Activated CD4-positive, CD25-positive, alpha-beta regulatory T cell treated with anti-CD3 and anti-CD28 coated beads, Interleukin-2, amount 50 U/mL, for 72 hours (primary cell): ENCODE measurements around the gene WFDC1.

Experiments
- DNase-seq: peaks from one replicate; pipeline ENCODE4 v3.0.0; 2021

The WFDC1 gene

GRCh38 chr16:84274515-84274914, 20.2 kb upstream of the WFDC1 start:
- no peak for DNase-seq

DNA sequence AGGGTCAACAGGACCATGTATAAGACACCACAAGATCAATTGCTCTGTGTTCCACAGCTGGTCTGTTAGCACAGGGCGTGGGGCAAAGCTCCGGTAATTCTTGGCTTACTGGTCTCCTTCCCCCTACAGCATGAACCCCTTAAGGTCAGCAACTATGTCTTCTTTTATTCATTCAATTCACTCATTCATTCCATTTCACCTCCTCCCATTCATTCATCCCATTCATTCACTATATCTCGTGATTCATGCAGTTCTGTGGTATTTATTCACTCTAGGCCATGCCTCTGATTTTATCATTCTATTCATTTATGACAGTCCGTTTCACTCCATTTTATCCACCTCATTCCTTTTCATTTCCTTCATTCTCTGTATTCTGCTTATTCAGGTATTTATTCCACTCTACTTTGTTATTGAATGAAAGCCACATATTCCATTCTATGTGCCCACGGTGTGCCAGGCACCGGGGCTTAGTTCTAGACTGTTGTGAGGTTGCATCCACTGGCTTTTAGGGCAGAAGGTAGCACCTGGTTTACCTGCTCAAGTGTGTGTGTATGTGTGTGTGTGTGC, 19.0 kb upstream of the WFDC1 start:
- DNase-seq: no peak

DNA sequence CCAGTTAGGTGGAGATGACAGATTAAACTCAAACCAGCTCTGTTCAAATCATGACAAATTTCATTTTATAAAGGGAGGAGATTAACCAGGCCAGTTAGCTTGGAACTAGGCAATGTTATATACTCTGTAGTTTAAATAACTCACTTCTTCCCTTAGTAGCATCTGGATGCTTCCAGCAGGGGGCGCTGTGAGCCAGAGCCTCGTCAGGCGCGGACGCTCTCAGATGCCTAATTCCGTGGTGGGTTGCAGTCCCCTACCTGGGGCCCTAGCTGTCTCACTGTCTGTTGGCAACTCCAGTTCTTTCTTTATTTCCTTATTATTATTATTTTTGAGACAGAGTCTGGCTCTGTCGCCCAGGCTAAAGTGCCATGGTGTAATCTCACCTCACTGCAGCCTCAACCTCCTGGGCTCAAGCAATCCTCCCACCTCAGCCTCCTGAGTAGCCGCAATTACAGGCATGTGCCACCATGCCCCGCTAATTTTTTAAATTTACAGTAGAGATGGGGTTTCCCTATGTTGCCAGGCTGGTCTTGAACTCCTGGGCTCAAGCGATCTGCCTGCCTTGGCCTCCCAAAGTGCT, 17.3 kb upstream of the WFDC1 start:
- DNase-seq: peak; percentile 75

DNA sequence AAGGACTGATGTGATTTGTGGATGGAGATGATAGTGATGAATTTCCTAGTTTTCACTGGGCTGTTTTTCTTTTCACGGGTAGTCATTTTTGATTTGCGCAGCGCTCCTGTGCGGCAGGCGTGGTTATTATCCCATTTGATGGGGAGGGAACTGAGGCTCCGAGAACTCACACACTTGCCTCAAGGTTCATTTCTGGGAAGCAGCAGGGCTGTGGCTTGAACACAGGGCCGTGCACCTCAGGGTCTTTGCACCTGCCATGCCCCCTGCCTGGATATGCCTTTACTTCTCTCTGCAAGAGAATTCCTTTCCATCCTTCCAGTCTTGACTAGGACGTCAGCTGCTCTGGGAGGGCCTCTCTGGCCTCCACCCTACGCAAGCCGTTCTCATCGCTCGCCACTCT, 16.3 kb upstream of the WFDC1 start:
- DNase-seq: no peak

DNA sequence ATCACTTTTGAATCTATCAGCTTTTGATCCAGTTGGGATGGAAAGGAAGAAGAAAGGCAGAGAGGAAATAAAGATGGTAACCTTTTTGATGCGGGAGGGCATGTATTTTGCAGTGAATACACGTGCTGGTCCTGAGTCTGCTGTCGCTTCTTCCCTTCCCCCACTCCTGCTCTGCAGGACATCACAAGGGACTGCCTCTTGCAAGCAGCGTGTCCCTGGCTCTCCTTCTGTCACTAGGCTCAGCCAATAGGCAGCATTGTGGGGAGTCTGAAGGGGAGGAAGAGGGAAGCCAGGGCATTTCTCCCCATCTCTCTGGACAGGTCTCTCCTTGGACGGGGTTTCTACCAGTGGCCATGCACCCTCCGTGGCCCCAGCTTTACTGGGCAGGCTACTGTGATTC, 15.7 kb upstream of the WFDC1 start:
- no peak for DNase-seq

DNA sequence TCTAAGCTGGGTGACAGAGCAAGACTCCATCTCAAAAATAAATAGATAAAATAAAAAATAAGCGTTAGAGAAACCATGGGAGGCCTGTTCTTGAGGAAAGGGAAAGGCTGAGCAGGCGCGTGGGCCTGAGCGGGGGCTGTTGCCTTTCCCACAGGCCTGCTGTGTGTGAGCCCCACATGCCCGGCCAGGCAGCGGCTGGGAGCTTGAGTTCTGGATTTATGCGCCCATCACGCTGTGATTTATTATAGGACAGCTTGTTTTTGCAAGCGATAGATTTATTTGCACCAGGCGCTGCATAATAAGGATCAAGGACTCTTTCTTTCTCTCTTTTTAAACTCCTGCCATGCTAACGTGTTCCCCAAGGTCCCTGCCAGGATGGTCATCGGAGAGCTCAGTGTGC, 14.8 kb upstream of the WFDC1 start:
- DNase-seq: no peak

DNA sequence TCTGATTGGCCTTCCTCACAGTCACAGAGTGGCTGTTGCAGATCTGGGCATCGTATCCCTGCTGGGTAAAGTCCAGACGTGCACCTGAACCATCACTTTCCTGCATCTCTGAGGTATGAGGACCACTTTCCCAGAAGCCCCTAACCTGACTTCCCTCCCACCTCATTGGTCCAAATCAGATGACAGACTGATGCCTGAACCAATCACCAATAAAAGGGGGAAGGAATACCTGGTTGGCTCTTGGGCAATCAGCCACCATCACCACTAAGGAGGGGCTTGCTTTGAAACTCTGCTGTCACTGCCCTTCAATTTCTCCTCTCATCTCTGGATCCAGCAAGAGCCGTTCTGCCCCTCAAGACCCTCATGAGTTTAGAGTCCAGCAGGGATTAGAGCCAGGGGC, 13.6 kb upstream of the WFDC1 start:
- DNase-seq: no peak

DNA sequence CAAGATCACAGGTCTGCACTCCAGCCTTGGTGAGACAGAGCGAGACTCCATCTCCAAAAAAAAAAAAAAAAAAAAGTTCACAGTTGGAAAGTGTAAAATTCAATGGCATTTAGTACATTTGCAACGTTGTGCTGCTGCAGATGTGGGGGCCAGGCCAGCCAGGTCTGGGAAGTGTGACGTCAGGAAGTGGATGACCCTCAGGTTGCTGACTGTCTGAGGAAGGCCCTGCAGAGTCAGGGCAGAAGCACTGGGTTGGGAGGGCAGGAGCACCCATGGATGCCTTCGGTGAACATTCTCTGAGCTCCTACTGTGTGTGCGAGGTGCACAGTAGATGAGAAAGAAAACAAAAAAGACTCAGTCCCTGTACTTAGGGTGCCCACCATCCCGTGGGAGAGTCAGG, 12.1 kb upstream of the WFDC1 start:
- DNase-seq: no peak

DNA sequence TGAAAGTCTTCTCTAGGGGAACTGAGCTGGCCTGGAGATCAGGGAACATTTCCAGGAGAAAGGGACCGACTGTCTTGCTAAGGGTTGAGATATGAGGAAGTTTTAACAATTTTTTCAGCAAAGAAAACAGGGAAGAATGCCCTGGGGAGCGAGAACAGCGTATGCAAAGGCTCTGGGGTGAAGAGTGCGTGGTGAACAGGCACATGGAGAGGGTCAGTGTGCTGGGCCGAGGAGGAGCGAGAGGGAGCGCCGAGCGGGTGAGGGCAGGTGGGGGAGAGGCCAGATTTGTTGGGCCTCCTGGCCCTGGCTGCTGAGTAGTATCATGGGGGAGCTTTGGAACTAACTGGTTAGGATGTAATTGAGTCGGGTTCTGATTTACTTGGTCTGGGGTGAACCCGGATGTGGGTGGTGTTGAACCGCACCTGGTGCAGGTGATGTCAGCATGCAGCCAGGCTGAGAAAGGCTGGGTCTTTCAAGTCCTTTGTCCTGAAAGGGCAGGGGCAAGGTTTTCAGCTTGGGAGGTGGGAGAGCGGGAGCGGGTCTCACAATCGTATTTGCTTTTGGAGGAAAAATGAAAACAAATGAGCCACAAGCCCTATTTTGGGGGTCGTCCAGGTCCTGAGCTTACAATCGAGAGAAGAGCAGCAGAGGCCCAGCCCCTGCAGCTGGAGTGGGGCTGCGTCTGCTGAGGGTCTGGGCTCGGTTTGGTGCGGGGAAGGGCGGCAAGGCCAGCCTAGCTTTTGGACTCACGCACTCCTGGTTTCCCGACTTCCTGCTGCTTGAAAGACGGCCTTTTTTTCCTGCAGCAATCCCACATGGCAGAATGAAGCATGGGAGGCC, 11.1 kb upstream of the WFDC1 start:
- no peak for DNase-seq

DNA sequence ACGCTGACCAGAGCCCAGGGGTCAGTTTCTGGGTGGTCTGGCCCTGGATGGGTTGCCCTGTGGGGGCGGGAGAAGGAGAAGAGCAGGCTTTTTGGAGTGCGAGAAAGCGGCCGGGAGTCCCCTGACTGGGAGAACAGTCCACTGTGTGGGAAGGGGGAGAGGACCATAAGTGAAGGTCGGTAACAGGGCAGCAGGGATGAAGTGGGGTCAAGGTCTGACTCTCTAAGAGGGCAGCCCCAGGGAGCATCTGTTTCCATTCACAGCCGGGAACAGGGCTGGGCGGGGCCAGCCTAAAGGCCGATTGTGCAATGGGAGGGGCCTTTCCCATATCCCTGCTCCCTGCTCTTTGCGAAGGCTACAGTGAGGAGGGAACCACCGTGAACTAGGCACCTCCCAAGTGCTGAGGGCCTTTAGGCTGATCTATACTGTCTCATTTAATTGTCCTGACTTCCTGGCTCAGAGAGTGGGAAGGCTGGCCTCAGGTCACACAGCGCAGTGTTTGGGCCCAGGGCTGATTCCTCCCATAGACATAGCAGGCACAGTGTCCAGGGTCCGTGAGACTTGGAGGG, 10.4 kb upstream of the WFDC1 start:
- no peak for DNase-seq

GRCh38 chr16:84286578-84287240, 8.0 kb upstream of the WFDC1 start:
- DNase-seq: no peak

DNA sequence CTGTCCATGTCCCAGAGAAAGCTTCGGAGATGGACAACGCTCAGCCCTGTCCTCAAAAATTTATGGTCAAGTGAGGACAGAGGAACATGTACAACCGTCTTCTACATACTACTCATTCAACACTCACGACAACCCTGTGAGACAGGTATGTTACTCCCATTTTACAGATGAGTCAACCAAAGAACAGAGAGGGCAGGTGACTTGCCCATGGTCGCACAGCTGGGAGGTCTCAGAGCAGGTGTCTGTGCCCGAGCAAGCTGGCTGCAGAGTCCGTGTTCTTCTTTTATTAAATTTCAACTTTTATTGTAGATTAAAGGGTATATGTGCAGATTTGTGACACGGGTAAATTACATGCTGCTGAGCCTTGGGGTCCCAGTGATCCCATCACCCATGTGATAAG, 5.8 kb upstream of the WFDC1 start:
- DNase-seq: no peak

GRCh38 chr16:84291226-84291625, 3.5 kb upstream of the WFDC1 start:
- DNase-seq: no peak

DNA sequence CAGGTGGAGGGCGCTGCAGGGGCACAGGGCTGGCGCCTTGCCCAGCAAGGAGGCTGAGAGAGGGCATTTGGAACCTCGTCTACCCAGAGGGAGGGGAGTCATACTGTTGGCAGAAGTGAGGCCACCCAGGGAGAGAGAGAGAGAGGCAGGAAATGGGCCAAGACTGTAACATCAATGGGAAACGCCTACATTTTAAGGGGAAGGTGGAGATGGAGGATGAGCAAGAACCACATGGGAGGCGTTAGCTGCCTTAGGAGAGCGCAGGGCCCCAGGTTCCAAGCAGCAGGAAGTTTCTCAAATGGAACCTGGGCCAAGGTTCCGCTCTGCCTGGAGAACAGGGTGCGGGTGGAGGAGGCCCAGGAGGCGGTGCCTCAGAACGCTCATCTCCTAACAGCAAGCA, 2.7 kb upstream of the WFDC1 start:
- no peak for DNase-seq

- DNase-seq: no peak
Observed at GRCh38 chr16:84293406-84293805, 1.3 kb upstream of the WFDC1 start.

DNA sequence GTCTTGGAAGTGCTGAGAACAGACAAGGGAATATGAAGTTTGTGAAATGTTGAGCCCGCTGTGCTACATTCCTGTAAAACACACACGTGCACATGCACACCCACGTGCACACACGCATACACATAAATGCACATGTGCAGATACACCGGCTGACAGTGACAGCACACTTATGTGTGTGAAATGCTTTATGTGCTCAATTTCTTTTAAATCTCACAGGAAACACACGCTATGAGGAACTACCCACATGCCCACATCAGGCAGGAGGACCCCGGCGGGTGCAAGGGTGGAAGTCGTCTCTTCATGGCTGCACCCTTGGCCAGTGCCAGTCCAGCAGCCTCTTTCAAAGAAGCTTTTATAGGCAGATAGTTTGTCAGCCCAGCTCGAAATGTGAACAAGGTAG, 561 bp upstream of the WFDC1 start:
- no peak for DNase-seq

DNA sequence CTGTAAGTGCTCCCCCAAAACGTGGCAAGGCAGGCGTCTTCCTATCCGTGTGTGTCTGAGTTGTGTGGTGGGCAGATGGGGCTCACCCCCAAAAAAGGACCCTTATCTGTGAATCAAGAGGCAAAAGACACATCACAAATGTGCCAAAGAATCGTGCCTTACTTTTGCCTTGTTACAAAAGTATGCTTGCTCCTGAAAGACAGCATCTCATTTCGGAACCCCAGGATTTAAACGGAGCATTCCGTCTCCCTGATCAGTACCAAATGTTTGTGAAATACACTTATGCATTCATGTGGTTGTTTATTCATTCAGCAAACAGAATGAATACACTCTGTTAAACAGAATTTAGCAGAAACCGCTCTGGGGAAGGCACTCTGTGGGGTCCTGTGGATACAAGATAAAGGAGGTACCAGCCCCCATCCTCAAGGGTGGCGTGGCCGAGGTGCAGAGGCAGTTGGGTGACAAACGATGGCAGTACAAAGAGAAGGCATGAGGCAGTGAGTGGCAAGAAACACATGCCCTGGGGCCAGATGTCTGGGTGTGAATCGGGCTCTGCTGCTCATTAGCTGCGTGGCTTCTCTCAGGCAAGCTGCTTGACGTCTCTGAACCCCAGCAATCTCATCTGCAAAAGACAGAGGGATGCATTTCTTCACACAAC, 654 bp downstream of the WFDC1 start:
- DNase-seq: no peak

DNA sequence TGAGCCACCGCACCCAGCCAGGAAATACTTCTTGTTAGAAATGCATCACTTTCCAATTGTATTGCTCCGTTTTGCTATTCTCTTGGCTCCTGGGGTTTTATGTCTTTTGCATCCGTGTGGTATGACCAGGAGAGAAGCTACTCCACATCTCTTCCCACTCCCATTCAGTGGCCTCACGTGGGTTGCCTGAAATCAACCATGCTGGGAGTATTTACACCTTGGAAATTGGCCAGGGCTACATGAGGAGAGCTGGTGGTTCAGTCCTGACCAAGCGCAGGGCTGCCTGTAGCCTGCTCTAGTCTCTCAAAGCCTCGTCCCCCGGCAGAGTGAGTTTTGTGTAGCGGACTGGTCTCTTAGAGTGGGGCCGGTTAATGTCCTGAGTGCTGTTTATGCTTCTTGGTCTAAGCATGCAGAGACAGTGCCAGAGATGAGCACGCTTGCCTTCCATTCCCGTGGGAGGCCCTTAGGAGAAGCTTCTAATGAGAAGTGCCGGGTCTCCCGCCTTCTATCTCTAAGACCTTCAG, 3.8 kb downstream of the WFDC1 start:
- DNase-seq: no peak

DNA sequence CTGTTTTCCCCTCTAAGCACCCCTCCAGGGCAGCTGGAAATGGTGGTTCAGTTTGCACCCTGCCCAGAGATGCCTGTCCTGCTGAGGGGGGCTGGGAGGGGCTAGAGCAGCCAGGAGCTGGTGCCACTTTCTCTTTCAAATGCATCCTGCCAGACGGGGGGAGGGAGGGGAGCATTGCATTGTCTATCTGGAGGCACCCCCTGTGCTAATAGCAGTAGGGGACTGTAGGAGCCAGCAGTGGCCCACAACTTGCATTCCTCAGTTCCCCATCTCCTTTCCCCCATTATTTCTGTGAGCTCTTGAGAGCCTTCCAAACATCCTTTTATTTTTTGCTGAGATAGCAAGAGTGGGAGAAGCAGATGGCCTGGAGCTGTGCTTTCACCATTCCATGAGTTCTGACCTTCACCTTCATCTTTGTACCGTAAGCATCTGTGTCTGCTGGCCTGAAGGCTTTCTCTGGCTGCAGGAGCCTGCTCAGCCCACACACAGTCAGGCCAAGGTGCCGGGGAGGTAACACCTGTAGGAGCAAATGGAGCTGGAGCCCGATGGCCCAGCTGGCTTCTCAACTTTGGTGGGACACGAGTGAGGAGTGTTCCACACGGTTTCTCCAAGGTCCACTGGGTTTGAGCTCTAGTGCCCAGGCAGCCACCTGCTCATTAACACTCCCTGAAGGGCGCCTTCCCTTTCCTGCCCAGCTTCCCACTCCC, 5.2 kb downstream of the WFDC1 start:
- no peak for DNase-seq

- DNase-seq: no peak
Observed at GRCh38 chr16:84302111-84302954, 7.7 kb downstream of the WFDC1 start.

- DNase-seq: no peak
Observed at GRCh38 chr16:84303023-84303422, 8.3 kb downstream of the WFDC1 start.
